NT2/D1 (cell line): ENCODE results near the gene PLP2.

ENCODE experiments used
- DNase-seq: peaks from one replicate; pipeline ENCODE4 v3.0.0-alpha.2; 2011; ENCODE audit warnings: low read depth, low spot score
- H3K27me3 ChIP-seq: 2 replicates; pipeline ENCODE4 v1.6.0; 2011; ENCODE audit warnings: mild to moderate bottlenecking; ENCODE audit not compliant: insufficient read length, insufficient read depth
- H3K36me3 ChIP-seq: 2 replicates; pipeline ENCODE4 v1.6.1; 2011; ENCODE audit warnings: mild to moderate bottlenecking, low read length, mixed read lengths; ENCODE audit not compliant: insufficient read depth, insufficient read length
- H3K4me1 ChIP-seq: 2 replicates; pipeline ENCODE4 v1.5.1; 2011; ENCODE audit not compliant: insufficient read depth, insufficient read length
- H3K4me3 ChIP-seq: 2 replicates; pipeline ENCODE4 v1.5.1; 2011; ENCODE audit warnings: low read depth; ENCODE audit not compliant: insufficient read length
- H3K9ac ChIP-seq: 2 replicates; pipeline ENCODE4 v1.6.0; 2011; ENCODE audit warnings: low read depth; ENCODE audit not compliant: insufficient read length
- H3K9me3 ChIP-seq: 2 replicates; pipeline ENCODE4 v1.5.1; 2011; ENCODE audit warnings: mild to moderate bottlenecking, low read length; ENCODE audit not compliant: insufficient read depth
- SUZ12 ChIP-seq: IDR thresholded peaks from 2 replicates; pipeline ENCODE4 v1.6.1; 2011; ENCODE audit not compliant: insufficient read length, insufficient read depth; ENCODE audit errors: extremely low read depth
- YY1 ChIP-seq: IDR thresholded peaks from 2 replicates; pipeline ENCODE4 v1.6.1; 2011; ENCODE audit not compliant: insufficient read length, insufficient read depth
- ZNF274 ChIP-seq: IDR thresholded peaks from 2 replicates; pipeline ENCODE4 v1.6.1; 2011; ENCODE audit warnings: mild to moderate bottlenecking, low read depth, low read length

The PLP2 gene

GRCh38 chrX:49199906-49200771, 28.4 kb downstream of the PLP2 start, which contains the start of gene SYP:
Gene SYP (minus strand): TSS chrX:49200193. CDS start chrX:49200186, 7 bp downstream.
- no peaks in the 10 kb centered on the region for H3K36me3 ChIP-seq
- no peaks in the 10 kb centered on the region for H3K9me3 ChIP-seq
- DNase-seq, result peak; percentile 75
- H3K4me3 ChIP-seq, result peak within 1 kb of the TSS; percentile 15
- peaks cover 23% of the 10 kb centered on the region for H3K4me1 ChIP-seq
- peak within 1 kb of the TSS; percentile 75 for H3K9ac ChIP-seq
- peaks cover 22% of the 10 kb centered on the region for H3K27me3 ChIP-seq
- TF ChIP-seq SUZ12 (no peak), ZNF274 (no peak), YY1 (peak; percentile 53)

DNA sequence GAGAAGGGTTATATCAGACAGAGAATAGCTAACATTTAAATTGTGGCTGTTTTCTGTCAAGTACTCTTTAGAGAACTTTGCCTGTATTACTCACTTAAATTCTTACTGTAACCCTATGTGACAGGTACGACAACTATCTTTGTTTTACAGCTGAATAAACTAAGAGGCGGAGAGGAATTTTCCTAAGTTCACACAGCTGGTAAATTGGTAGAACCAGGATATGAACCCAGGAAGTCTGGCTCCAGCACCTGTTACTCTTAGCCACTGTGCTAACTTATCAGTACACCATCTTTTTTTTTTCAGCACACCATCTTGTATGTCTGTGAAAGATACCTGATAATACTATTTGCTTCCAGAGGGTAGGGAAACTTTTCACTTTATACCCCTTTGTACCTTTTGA, 30.3 kb downstream of the PLP2 start:
- no peak overlapping the region for H3K9ac ChIP-seq
- H3K9me3 ChIP-seq, result no peaks in the 10 kb centered on the region
- TF ChIP-seq YY1 (no peak), SUZ12 (no peak), ZNF274 (no peak)
- peaks cover 22% of the 10 kb centered on the region for H3K27me3 ChIP-seq
- H3K4me1 ChIP-seq, result peaks cover 20% of the 10 kb centered on the region
- no peak overlapping the region for H3K4me3 ChIP-seq
- no peaks in the 10 kb centered on the region for H3K36me3 ChIP-seq
- no peak for DNase-seq

GRCh38 chrX:49203536-49203935, 31.8 kb downstream of the PLP2 start:
- Histone ChIP-seq H3K9ac (no peak overlapping the region), H3K36me3 (no peaks in the 10 kb centered on the region), H3K4me1 (peaks cover 14% of the 10 kb centered on the region), H3K27me3 (peaks cover 13% of the 10 kb centered on the region), H3K4me3 (no peak overlapping the region), H3K9me3 (no peaks in the 10 kb centered on the region)
- TF ChIP-seq YY1 (no peak), SUZ12 (no peak), ZNF274 (no peak)
- no peak for DNase-seq

DNA sequence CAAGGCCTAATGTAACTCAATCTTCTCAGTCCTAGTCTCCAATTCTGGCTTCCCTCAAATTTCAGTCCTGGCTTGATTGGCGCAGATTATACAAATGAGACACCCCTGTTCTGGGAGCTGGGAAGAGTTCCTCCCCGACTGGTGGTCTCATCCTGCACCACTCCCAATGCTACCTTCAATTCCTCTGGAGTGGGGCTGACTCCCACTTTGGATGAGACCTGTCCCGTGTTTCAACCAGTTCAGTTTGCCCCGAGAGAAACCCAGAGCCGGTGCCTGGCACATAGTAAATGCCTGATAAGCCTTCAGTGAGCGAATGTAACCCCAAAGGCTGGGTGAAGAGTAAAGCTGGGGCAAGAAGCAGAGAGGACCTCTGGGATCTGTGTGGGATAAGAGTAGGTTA, 32.3 kb downstream of the PLP2 start:
- H3K36me3 ChIP-seq, result no peaks in the 10 kb centered on the region
- peak overlapping the region; percentile 21 for H3K9ac ChIP-seq
- no peak for TF ChIP-seq SUZ12
- no peak for TF ChIP-seq ZNF274
- no peak for TF ChIP-seq YY1
- H3K4me1 ChIP-seq, result peaks cover 12% of the 10 kb centered on the region
- no peaks in the 10 kb centered on the region for H3K9me3 ChIP-seq
- DNase-seq, result no peak
- peaks cover 9% of the 10 kb centered on the region for H3K27me3 ChIP-seq
- no peak overlapping the region for H3K4me3 ChIP-seq

DNA sequence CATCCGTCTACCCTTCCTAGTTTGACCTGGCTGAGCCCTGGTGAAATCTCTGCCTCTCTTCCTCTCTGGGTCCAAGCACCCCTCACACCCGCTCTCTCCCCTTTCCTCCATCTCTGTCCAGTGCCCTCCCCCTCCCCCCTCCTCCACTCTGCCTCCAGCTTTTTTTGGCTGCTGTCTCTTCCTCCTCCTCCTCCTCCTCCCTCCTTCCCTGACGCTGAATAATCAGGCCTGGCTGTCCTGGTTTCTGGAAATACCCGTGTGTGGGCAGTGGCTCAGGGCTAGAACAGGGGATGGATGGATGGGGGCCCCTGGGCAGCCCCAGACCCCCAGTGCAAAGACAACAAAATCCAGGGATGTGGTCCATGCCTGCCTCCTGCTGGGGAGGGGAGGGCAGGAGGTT, 33.0 kb downstream of the PLP2 start:
- Histone ChIP-seq H3K4me3 (no peak overlapping the region), H3K4me1 (peaks cover 11% of the 10 kb centered on the region), H3K36me3 (no peaks in the 10 kb centered on the region), H3K27me3 (peaks cover 2% of the 10 kb centered on the region), H3K9ac (no peak overlapping the region), H3K9me3 (no peaks in the 10 kb centered on the region)
- DNase-seq, result no peak
- TF ChIP-seq SUZ12, result no peak
- no peak for TF ChIP-seq ZNF274
- TF ChIP-seq YY1, result no peak

- no peaks in the 10 kb centered on the region for H3K27me3 ChIP-seq
- H3K4me3 ChIP-seq, result no peak overlapping the region
- DNase-seq, result no peak
- H3K4me1 ChIP-seq, result peaks cover 11% of the 10 kb centered on the region
- H3K36me3 ChIP-seq, result no peaks in the 10 kb centered on the region
- H3K9me3 ChIP-seq, result no peaks in the 10 kb centered on the region
- TF ChIP-seq YY1, result no peak
- no peak for TF ChIP-seq SUZ12
- no peak for TF ChIP-seq ZNF274
- H3K9ac ChIP-seq, result no peak overlapping the region
These were observed 33.7 kb downstream of the PLP2 start for GRCh38 chrX:49205443-49205842.

- DNase-seq, result no peak
These were observed 34.8 kb downstream of the PLP2 start for GRCh38 chrX:49206543-49206942.

More at GRCh38 chrX:49206543-49206942, 34.8 kb downstream of the PLP2 start:
- no peak for TF ChIP-seq ZNF274
- no peak for TF ChIP-seq YY1
- TF ChIP-seq SUZ12, result no peak
- no peak overlapping the region for H3K9ac ChIP-seq
- H3K9me3 ChIP-seq, result no peaks in the 10 kb centered on the region
- peaks cover 11% of the 10 kb centered on the region for H3K4me1 ChIP-seq
- no peaks in the 10 kb centered on the region for H3K36me3 ChIP-seq
- H3K27me3 ChIP-seq, result no peaks in the 10 kb centered on the region
- no peak overlapping the region for H3K4me3 ChIP-seq
